Activated T-cell treated with anti-CD3 and anti-CD28 coated beads, Interleukin-2, amount 50 U/mL, for 24 hours (primary cell): ENCODE measurements around the gene GPR37L1.

Experiments used
- DNase-seq: peaks from one replicate; pipeline ENCODE4 v3.0.0-alpha.2; 2020
- H3K27ac Mint-ChIP-seq: 2 replicates; pipeline ENCODE4 v1.8.0; 2020; ENCODE audit warnings: mild to moderate bottlenecking, mixed read lengths
- H3K27me3 Mint-ChIP-seq: 2 replicates; pipeline ENCODE4 v1.8.0; 2020; ENCODE audit warnings: mixed read lengths
- H3K36me3 Mint-ChIP-seq: 2 replicates; pipeline ENCODE4 v1.8.0; 2020; ENCODE audit warnings: low read depth, mixed read lengths
- H3K4me1 Mint-ChIP-seq: 2 replicates; pipeline ENCODE4 v1.8.0; 2020; ENCODE audit warnings: low read depth, mixed read lengths
- H3K4me3 Mint-ChIP-seq: 2 replicates; pipeline ENCODE4 v1.8.0; 2020; ENCODE audit warnings: mild to moderate bottlenecking, moderate library complexity, mixed read lengths
- H3K9me3 Mint-ChIP-seq: 2 replicates; pipeline ENCODE4 v1.8.0; 2020; ENCODE audit warnings: mixed read lengths

Gene GPR37L1, protein sequence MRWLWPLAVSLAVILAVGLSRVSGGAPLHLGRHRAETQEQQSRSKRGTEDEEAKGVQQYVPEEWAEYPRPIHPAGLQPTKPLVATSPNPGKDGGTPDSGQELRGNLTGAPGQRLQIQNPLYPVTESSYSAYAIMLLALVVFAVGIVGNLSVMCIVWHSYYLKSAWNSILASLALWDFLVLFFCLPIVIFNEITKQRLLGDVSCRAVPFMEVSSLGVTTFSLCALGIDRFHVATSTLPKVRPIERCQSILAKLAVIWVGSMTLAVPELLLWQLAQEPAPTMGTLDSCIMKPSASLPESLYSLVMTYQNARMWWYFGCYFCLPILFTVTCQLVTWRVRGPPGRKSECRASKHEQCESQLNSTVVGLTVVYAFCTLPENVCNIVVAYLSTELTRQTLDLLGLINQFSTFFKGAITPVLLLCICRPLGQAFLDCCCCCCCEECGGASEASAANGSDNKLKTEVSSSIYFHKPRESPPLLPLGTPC

GRCh38 chr1:202122639-202123335 lies at the start of gene GPR37L1:
GPR37L1 (plus strand) TSS chr1:202122917; CDS start chr1:202122964, 47 bp downstream.
- Mint-ChIP-seq H3K9me3 (no peaks in the 10 kb centered on the region), H3K36me3 (no peaks in the 10 kb centered on the region), H3K27ac (no peak within 1 kb of the TSS), H3K4me1 (no peaks in the 10 kb centered on the region), H3K27me3 (peaks cover 13% of the 10 kb centered on the region), H3K4me3 (no peak within 1 kb of the TSS)
- no peak for DNase-seq

GRCh38 chr1:202073206-202073605 lies 49.5 kb upstream of the GPR37L1 start:
- H3K4me1 Mint-ChIP-seq = no peaks in the 10 kb centered on the region
- no peaks in the 10 kb centered on the region for H3K9me3 Mint-ChIP-seq
- H3K4me3 Mint-ChIP-seq = no peak overlapping the region
- no peaks in the 10 kb centered on the region for H3K27me3 Mint-ChIP-seq
- DNase-seq = no peak
- no peak overlapping the region for H3K27ac Mint-ChIP-seq
- H3K36me3 Mint-ChIP-seq = no peaks in the 10 kb centered on the region

DNA sequence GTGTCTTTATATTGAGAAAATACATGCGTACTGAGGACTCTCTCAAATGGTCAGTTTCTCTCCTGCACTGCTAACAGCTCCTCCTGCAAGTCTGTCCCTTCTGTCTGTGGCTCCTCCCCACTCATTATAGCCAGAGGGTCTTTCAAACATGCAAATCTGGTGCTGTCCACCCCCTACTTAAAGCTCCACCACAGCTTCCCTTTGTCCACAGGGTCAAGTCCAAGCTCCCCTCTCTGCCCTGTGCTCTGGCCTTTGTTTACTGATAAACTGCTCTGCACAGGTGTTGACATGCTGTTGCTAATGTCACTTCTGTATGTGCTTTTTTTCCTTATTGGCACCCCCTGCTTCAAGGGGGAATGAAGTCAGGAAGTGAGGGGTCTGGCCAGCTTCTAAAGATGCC lies 47.7 kb upstream of the GPR37L1 start:
- Mint-ChIP-seq H3K9me3 (no peaks in the 10 kb centered on the region), H3K27me3 (no peaks in the 10 kb centered on the region)

GRCh38 chr1:202075389-202075788 lies 47.3 kb upstream of the GPR37L1 start:
- no peak overlapping the region for H3K4me3 Mint-ChIP-seq
- H3K27me3 Mint-ChIP-seq = no peaks in the 10 kb centered on the region
- H3K27ac Mint-ChIP-seq = no peak overlapping the region

More for the DNA sequence above, 47.7 kb upstream of the GPR37L1 start:
- Mint-ChIP-seq H3K4me3 (no peak overlapping the region), H3K4me1 (no peaks in the 10 kb centered on the region), H3K36me3 (no peaks in the 10 kb centered on the region), H3K27ac (no peak overlapping the region)
- no peak for DNase-seq

DNA sequence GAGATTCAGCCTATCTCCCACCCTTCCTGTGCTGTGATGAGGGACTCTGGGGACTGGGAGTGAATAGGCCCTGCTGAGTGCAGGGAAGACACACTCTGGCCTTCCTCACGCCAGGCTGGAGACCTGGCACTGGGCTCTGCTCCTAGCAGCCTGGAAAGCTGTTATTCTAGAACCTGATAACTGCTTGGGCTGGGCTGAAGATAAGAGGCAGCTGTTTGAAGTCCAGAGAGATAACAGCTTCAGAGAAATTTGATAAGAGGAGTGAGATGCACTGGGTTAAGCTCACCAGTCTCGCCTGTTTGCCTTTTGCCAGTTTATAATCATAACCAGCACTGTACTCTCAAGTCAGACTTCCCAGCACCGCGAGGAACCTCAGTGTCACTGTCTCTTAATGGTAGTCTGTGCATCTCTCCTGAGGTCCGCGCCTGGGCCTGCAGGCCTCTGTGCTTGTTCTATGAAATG lies 46.6 kb upstream of the GPR37L1 start:
- Mint-ChIP-seq H3K4me3 (no peak overlapping the region), H3K9me3 (no peaks in the 10 kb centered on the region), H3K36me3 (no peaks in the 10 kb centered on the region), H3K27ac (no peak overlapping the region), H3K4me1 (no peaks in the 10 kb centered on the region), H3K27me3 (no peaks in the 10 kb centered on the region)
- DNase-seq = no peak

More at GRCh38 chr1:202075389-202075788, 47.3 kb upstream of the GPR37L1 start:
- Mint-ChIP-seq H3K9me3 (no peaks in the 10 kb centered on the region), H3K4me1 (no peaks in the 10 kb centered on the region), H3K36me3 (no peaks in the 10 kb centered on the region)
- DNase-seq = no peak

- Mint-ChIP-seq H3K4me1 (no peaks in the 10 kb centered on the region), H3K27ac (no peak overlapping the region), H3K27me3 (no peaks in the 10 kb centered on the region)
Observed at GRCh38 chr1:202078241-202078640, 44.5 kb upstream of the GPR37L1 start.

GRCh38 chr1:202081992-202082391 lies 40.7 kb upstream of the GPR37L1 start:
- no peak overlapping the region for H3K4me3 Mint-ChIP-seq
- no peak overlapping the region for H3K27ac Mint-ChIP-seq
- H3K27me3 Mint-ChIP-seq = peaks cover 3% of the 10 kb centered on the region
- H3K9me3 Mint-ChIP-seq = no peaks in the 10 kb centered on the region
- no peaks in the 10 kb centered on the region for H3K4me1 Mint-ChIP-seq
- no peaks in the 10 kb centered on the region for H3K36me3 Mint-ChIP-seq
- DNase-seq = no peak

More at GRCh38 chr1:202078241-202078640, 44.5 kb upstream of the GPR37L1 start:
- Mint-ChIP-seq H3K36me3 (no peaks in the 10 kb centered on the region), H3K4me3 (no peak overlapping the region), H3K9me3 (no peaks in the 10 kb centered on the region)
- no peak for DNase-seq

- Mint-ChIP-seq H3K4me1 (no peaks in the 10 kb centered on the region), H3K4me3 (no peak overlapping the region), H3K36me3 (no peaks in the 10 kb centered on the region), H3K27me3 (peaks cover 3% of the 10 kb centered on the region), H3K9me3 (no peaks in the 10 kb centered on the region), H3K27ac (no peak overlapping the region)
- no peak for DNase-seq
Observed at GRCh38 chr1:202084791-202085681, 37.7 kb upstream of the GPR37L1 start.

- no peaks in the 10 kb centered on the region for H3K4me1 Mint-ChIP-seq
- H3K27me3 Mint-ChIP-seq = peaks cover 3% of the 10 kb centered on the region
- no peak overlapping the region for H3K27ac Mint-ChIP-seq
- H3K4me3 Mint-ChIP-seq = no peak overlapping the region
- H3K9me3 Mint-ChIP-seq = no peaks in the 10 kb centered on the region
- no peaks in the 10 kb centered on the region for H3K36me3 Mint-ChIP-seq
- no peak for DNase-seq
Observed at GRCh38 chr1:202085682-202086373, 36.9 kb upstream of the GPR37L1 start.

DNA sequence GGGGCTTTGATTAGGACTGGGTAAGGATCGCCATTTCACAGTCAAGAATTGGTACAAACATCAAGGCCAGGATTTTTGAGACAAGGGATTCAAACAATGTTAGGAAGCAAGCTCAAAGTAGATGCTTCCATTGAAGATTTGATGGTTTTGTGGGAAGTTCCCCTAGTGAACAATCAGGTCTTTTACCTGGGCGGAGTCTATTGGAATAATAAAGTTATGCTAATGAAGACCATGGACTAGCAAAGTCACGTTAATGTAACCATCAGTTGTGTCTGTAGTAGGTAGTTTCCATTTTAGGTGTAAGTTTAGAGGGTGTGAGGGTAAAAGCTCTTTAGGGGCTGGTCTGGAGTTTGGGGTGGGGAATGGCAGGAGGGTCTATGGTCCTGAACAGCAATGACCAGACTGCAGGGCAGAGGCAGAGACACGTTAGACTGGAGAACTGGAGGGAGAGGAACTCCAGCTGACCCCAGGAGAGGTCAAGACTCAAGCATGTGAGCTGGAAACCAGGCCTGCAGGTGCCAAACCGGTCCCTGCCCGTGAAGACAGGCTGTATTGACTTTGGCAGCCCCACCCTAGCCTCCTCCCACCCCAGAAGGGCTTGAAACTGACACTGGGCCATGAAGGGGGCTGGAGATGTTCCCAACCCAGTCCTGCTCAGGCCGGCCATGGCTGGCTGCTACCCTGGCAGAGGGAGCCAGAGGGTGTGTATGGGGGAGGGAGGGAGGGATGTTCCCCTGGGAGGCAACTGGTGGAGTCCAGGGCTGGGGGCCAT lies 36.0 kb upstream of the GPR37L1 start:
- H3K27ac Mint-ChIP-seq = no peak overlapping the region
- no peaks in the 10 kb centered on the region for H3K36me3 Mint-ChIP-seq
- peaks cover 3% of the 10 kb centered on the region for H3K27me3 Mint-ChIP-seq
- H3K9me3 Mint-ChIP-seq = no peaks in the 10 kb centered on the region
- H3K4me3 Mint-ChIP-seq = no peak overlapping the region
- DNase-seq = no peak
- no peaks in the 10 kb centered on the region for H3K4me1 Mint-ChIP-seq

GRCh38 chr1:202088206-202088605 lies 34.5 kb upstream of the GPR37L1 start:
- Mint-ChIP-seq H3K27ac (no peak overlapping the region), H3K27me3 (peaks cover 5% of the 10 kb centered on the region), H3K36me3 (no peaks in the 10 kb centered on the region), H3K4me3 (no peak overlapping the region), H3K4me1 (no peaks in the 10 kb centered on the region), H3K9me3 (no peaks in the 10 kb centered on the region)
- no peak for DNase-seq

DNA sequence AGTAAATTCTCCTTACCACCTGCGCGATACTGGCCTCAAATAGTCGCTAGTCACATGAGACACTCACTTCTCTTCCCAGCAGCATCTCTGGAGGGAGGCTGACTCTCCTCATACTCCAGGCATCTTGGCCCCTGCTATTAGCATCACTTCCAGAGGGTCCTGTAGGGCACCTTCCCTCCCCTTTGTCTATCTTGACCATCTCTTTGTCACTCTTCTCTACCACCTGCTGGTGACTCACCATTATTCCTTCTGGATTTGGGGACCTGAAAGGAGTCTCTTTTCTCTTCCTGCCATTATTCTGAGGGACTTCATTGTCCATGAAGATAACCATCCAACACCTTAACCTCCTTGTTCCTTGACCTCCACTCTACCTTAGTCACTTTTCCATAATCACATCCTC lies 31.7 kb upstream of the GPR37L1 start:
- Mint-ChIP-seq H3K27ac (no peak overlapping the region), H3K9me3 (no peaks in the 10 kb centered on the region), H3K4me1 (no peaks in the 10 kb centered on the region), H3K4me3 (no peak overlapping the region), H3K36me3 (no peaks in the 10 kb centered on the region), H3K27me3 (peaks cover 7% of the 10 kb centered on the region)
- DNase-seq = no peak

GRCh38 chr1:202093858-202094257 lies 28.9 kb upstream of the GPR37L1 start:
- Mint-ChIP-seq H3K36me3 (no peaks in the 10 kb centered on the region), H3K27me3 (peaks cover 7% of the 10 kb centered on the region), H3K9me3 (no peaks in the 10 kb centered on the region), H3K4me3 (no peak overlapping the region), H3K27ac (no peak overlapping the region), H3K4me1 (no peaks in the 10 kb centered on the region)
- DNase-seq = no peak
